Activated CD8-positive, alpha-beta memory T cell treated with anti-CD3 and anti-CD28 coated beads, Interleukin-2, amount 50 U/mL, for 4 hours (primary cell): Measurements from ENCODE around the gene CEP170B.

Experiments
- DNase-seq: peaks from one replicate; pipeline ENCODE4 v3.0.0-alpha.2; 2020

The CEP170B gene

DNA sequence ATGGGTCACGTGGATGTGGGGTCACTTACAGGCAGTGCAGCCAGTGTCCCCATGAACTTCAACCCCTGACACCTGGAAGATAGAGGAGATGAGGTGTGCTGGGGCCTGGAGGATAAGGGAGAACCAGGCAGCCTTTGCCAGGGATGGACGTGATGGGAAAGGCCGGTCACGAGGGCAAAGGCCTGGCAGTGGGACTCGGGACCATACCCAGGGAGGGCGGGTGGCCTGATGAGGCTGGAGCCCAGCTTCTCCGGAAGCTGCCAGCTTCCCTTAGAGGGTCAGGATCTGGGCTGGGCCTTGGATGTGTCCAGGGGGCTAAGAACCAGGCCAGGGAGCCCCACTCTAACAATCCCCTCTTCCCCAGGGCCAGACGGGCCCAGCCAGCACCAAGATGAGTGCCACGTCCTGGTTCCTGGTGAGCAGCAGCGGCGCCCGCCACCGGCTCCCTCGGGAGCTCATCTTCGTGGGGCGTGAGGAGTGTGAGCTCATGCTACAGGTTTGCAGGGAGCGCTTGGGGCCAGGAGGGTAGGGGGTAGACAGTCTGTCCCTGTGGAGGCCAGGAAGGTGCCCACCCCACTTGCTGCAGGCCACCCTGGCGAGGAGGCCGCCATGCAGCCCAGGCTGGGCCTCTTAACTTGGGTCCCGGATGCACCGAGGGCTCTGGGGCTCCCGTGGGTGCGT lies 3.1 kb downstream of the CEP170B start:
- DNase-seq = no peak

DNA sequence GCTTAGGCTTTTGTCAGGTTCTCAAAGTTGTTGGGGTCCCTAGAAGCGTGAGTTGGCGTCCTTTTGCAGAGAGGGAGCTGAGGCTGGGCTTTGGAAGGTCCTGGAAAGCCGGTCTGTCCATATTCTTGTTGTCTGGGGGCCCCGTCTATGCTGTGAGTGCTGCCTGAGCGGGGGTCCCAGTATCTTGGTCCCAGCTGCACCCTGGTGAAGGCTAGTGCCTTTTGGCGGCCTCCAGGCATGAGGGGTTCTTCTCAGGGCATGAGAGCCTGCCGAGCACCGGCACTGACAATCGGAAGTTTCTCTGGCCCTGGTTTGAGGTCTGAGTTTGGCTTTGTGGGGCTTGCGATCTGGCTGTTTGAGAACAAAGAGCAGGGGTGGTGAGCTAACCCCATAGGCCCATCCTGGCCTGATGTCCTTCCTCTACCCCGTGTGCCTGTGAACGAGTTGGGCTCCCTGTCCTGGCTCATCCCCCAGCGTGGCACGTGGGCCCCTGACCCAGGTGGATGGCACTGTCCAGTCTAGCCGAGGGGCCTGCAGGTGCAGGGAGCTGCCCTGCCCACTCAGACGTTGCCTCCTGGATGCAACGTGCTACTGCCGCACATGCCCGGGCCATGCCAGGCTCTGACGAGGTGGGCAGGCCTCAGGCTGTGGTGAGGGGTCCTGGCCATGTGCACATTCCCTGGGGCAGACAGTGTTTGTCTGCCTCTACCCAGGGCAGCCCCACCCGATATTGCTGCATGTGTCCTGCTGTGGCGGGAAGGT lies 3.9 kb downstream of the CEP170B start:
- no peak for DNase-seq

DNA sequence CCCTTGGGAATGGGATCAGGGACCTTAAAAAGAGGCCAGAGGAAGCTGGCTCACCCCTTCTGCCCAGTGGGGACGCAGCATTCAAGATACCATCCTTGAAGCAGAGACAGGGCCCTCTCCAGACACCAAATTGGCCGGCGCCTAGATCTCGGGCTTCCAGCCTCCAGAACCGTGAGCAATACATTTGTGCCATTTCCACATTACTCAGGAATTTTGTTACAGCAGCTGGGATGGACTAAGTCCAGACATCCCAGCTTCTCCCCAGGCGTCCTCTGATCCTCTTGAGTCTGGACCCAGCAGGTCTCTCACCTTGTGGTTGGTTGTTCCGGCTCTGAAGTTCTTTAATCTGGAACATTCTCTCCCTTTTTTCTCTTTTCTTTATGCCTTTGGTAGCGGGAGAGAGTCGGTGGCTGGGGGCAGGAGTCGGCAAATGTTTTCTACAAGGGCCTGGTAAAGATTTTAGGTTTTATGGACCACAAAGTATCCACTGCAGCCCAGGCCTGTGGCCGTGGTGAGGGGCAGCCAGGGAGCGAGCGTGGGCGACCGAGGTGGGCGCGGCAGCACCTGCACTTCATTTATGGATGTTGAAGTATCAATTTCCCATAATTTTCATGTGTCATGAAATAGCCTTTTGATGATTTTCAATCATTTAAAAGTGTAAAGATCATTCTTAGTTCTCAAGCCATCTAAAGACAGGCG lies 4.8 kb downstream of the CEP170B start:
- DNase-seq = no peak

DNA sequence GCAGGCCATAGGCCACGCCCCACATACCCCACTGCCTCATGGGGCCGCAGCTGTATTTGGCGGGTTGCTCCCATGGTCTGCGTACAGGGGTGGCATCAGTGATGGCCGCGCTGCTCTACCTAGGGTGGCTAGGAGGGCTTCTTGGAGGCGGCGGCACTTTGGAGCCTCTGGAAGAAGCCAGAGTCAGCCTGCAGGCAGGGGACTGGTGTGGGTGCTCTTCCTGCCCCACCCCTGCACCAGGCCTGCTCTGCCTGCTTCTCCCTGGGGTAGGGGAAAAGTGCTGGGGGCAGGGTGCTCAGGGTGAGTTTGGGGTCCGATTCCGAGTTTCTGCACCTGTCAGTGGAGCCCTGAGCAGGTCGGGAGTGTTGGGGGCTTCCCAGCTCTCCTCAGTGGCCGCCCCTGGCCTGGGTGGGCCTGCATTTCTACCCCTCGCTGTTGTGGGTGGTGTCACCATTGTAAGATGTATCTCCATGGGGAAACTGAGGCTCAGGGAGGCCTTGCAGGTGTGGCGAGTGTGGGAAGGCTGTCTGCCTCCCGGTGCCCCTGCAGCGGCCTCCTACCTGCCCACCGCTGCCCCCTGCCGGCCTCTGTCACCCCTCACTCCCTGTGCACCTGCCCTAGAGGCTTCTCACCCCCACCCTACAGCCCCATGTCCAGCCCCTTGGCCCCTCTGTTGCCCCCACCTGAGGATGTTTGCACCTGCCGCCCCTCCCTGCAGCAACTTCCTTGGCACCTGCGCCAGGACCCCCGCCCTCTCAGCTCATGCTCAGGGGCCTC lies 5.5 kb downstream of the CEP170B start:
- peak; percentile 54 for DNase-seq

DNA sequence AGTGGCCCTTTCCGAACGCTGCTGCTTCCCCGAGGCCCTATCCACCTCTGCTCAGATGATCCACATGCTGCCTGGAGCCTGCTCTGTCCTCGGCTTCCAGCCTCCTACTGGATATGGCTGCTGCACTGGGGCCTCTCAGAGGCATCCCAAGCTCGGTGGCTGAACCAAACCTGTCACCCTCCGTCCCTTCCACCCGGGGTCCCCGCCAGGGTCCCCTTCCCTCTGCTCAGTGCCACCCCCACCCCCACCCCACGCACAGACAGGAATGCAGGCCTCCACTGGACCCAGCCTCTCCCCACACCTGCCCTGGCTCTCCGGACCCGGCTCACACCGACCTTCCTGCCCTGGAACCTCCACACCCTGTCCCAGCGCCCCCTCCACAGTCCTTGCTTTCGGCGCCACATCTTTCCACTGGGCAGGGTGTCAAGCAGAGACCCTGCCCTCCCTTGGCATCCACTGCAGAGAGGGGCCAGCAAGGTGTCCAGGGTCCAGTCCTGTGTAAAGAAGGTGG lies 6.1 kb downstream of the CEP170B start:
- DNase-seq = no peak

DNA sequence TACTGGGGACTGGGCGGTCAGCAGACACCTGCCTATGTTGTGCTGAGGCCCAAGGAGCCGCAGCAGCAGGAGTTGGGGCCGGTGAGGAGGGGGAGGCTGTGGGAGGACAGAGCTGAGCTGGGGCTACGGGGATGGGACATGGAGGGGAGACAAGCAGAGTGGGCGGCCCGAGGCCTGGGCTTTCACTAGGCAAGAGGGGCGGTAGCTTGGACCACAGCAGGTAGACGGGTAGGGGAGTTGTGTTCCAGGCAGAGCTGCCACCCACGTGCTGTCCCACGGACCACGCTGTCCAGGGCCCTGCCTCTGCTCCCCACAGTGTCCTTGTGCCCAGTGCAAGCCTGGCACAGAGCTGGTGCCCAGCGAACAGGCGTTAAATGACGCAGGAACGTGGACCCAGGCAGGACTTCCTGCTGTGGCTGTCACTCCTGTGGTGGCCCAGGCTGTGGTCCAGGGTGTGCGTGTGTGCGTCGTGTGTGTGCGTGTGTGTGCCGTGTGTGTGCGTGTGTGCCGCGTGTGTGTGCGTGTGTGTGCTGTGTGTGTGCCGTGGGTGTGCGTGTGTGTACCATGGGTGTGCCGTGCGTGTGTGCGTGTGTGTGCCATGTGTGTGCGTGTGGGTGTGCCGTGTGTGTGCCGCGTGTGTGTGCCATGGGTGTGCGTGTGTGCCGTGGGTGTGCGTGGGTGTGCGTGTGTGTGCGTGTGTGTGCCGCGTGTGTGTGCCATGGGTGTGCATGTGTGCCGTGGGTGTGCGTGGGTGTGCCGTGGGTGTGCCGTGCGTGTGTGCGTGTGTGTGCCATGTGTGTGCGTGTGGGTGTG lies 6.8 kb downstream of the CEP170B start:
- no peak for DNase-seq

DNA sequence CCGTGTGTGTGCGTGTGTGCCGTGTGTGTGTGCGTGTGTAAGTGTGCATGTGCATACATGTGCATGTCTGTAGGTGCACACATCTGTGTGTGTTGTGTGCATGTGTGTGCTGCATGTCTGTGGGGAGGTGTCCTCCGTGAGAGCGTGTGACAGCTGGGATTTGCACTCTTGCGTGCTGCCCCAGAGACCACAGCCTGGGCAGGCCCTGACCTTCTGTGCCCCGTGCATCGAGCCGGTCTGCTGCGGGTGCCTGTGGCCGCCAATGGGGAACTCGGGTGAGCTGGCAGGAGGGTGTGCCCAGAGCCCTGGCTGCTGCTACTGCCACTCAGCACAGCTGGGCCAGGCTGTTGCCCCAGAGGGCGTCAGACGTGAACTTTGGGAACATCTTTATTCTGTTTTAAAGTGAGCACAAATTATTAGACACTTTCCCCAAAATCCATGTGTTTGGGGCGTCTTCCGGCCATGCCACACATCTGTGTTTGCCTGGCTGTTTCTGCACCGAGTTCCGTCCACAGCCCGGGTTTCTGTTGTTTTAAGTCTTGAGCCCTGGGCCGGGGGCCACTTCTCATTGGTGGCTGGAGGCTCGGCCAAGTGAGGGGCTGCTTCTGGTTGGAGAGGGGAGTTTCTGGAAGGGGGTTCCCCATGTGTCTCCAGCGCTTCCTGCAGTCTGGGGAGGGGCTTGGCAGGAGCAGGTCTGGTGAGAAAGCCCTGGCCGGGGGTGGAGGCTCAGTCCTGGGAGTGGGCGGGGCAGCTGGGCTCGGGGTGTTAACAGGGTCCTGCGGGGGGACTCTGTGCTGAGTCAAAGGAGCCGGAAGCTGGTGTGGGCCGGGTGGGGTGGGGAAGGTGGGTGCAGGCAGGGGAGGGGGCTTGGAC lies 7.6 kb downstream of the CEP170B start:
- no peak for DNase-seq

DNA sequence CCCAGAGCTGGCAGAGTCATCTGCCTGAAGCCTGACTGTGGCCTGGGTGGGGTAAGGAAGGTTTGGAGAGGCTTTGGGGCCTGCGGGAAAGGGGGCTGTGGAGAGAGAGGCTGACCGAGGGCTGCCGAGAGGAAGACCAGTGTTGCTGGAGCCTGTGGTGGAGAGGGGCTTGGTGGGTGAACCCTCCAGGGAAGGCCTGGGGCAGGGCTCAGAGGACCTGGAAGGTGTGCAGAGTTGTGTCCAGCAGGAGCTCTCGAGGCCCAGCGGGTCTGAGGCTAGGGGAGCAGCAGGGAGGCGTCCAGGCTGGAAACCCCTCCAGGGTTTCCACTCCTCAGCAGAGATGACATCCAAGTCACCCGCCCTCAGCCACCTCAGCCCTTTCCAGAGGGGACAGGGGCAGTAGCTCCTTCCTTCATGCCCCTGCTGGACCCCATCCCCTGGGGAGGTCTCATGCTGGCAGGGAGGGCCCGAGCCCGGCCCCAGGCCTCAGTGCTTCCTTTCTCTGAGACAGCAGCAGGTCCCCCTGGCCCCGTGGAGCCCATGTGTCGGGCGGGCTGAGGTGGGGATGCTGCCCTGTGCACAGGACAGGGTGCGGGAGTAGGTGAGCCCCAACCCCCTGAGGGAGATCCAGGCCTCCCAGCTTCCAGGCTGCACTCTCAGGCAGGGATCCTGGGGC lies 8.4 kb downstream of the CEP170B start:
- DNase-seq = no peak

DNA sequence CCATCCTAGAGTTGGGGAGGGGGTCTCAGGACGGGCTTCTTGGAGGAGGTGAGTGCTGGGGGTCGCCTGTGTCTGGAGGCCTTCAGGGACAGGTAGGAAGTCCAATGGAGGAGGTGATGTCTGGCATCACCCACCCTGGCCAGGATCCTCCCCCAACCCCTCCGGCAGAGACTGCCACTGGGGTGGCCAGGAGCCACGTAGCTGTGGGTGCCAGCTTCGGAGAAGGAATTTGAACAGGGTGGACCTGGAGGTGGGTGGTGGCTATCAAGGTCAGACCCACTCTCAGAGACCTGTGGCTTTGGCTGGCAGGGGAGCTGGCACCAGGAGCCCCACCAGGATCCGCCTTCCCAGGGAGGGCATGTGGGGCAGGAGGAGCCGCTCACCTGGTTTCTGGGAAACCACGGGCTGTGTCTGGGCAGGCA lies 9.1 kb downstream of the CEP170B start:
- no peak for DNase-seq

DNA sequence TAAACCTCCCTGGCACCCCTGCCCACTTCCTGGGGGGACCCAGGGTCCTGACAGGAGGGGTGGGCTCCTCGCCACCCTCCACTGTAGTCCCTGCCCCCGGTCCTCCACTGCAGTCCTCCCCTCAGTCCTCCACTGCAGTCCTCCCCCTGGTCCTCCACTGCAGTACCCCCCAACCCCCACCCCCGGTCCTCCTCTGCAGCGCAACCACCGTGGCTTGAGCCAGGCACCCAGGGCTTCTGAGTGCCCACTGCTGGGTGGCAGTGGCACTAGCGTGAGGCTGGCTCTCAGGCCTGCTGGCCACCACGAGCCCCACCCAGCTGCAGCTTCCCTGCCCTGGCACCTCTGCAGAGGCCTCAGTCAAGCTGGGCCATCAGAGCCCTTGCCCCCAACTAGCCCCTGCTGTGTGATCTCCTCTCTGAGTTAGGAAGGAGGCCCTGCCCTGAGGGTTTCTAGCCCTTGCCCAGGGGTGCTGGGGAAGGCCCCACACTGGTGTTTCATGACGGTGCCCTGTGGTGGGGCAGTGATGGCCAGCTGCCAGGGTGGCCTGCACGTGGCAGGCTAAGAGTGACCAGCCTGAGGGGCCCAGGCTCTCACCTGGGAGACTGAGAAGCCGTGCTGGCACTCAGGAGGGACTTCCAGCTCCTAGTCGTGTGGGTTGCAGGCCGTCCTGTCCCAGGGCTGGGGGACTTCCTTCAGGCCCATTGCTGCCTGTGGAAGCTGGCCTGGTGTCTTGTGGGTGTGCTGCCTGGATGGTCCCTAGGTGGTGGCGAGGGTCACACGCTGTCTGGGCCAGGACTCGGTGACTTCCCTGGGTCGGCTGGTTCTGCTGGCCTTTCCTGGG lies 9.7 kb downstream of the CEP170B start:
- DNase-seq = no peak

DNA sequence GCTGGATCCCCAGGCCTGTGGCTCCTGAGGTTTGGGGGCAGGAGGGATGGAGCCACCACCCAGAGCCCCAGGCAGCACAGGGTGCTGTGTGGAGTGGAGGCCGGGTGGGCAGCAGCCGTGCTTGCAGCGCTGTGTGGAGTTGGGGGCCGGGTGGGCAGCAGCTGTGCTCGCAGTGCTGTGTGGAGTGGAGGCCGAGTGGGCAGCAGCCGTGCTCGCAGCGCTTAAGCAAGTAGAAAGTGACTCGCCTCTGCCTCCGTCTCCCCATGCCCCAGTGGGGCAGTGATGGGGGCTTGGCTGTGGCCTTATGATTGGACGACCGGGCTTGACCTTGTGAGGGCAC lies 10.3 kb downstream of the CEP170B start:
- no peak for DNase-seq

DNA sequence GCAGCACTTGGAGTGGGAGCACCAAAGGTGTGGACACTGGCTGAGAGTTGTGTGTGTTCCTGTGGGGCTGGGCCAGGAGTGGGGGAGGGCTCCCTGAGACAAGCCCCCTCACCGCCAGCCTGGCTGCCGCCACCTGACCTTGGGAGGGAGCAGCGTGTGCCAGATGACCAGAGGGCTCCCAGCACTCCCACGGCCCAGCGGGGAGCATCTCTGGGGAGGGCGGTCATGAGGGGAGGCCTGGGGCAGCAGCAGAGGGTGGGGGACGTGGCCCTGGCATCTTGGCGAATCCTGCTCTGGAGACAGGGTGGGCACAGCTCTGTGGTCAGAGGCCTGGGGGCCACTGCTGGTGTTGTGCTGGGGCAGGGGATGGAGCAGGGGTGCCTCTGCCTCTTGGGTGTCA lies 10.7 kb downstream of the CEP170B start:
- no peak for DNase-seq

DNA sequence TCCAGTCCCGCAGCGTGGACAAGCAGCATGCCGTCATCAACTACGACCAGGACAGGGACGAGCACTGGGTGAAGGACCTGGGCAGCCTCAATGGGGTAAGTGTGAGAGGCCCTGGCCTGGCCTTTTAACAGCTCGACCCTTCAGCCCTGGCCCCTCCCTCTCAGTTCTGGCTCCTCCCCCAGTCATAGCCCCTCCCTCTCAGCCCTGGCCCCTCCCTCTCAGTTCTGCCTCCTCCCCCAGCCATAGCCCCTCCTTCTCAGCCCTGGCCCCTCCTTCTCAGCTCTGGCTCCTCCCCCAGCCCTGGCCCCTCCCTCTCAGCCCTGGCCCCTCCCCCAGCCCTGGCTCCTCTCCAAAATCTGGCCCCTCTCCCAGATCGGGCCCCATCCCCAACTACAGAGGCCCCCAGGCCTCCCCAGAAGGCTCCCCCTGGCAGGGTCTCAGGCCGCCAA lies 11.2 kb downstream of the CEP170B start:
- no peak for DNase-seq

DNA sequence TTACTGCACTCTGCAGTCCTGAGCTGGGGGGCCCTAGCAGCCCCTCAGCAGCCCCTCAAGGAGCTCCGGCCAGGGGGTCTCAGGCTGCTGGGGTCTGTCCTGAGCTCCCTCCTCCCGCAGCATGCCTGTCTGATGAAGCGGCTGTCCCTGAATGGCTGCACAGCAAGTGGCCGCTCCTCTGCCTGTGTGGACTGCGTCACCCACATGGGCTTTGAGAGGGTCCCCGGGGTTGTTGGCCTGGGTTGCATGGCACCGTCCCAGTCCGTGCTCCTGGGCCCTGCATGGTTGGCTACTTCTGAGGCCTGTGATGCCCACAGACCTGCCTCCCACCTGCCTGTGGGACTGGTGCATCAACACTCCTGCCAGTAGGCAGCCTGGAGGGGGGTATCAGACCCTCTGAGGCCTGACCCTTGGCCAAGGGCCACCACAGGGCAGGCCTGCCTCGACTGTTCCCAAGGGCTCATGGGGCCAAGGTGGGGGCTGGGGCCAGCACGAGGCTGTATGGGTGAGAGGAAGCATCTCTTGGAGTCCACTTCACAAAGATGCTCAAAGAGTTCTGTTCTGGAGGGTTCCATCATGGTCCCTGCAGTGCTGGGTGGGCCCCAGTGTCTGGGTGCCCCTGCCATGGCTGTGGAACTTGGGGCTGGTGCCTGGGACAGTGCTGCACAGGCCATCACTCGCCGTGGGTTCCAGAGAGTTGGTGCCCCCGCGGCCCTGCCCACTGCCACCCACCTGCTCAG lies 12.2 kb downstream of the CEP170B start:
- no peak for DNase-seq

DNA sequence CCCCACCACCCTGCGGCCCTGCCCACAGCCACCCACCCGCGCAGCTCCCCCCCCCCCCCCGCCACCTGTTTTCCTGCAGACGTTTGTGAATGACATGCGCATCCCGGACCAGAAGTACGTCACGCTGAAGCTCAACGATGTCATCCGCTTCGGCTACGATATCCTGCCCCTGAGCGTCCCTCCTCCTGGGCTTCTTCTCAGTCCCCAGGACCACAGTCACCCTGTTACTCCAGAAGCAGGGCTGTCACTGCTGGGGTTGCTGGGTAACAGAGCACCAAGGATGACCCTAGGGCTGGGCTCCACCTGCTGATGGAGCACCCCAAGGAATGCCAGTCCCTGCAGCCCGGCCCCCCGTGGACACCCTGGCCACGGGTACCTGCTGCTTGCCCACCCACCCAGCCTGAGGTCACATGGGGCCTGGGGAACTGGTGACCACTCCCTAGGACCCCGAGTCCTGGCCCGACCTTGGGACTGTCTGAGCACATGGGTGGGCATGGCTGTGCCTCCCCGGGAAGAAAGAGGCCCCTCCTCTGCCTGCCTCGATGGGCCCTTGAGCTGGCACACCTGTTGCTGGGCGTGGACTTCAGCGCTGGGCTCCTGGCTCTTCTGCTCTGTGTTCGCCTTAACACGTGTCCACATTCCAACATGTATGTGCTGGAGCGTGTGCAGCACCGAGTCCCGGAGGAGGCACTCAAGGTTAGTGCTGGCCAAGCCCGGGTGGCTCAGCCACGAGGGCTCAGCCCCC lies 12.9 kb downstream of the CEP170B start:
- no peak for DNase-seq

DNA sequence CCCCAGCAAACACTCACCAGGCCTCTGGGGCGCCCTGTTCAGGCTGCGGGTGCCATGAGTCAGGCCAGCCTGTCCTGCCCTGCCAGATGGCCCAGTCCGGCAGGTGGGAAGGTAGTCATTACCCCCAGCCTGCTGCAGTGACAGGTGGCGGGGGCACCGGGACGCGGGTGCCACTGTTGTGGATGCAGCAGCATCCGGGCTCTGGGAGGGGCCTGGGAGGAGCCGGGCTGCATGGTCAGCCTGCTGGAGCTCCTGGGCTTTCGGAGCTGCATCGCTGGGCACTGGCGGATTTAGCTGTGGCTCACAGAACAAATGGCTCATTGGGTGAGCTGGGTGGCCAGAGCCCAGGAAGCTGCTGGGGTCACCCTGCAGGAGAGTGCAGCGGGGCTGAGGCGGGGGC lies 13.5 kb downstream of the CEP170B start:
- no peak for DNase-seq

DNA sequence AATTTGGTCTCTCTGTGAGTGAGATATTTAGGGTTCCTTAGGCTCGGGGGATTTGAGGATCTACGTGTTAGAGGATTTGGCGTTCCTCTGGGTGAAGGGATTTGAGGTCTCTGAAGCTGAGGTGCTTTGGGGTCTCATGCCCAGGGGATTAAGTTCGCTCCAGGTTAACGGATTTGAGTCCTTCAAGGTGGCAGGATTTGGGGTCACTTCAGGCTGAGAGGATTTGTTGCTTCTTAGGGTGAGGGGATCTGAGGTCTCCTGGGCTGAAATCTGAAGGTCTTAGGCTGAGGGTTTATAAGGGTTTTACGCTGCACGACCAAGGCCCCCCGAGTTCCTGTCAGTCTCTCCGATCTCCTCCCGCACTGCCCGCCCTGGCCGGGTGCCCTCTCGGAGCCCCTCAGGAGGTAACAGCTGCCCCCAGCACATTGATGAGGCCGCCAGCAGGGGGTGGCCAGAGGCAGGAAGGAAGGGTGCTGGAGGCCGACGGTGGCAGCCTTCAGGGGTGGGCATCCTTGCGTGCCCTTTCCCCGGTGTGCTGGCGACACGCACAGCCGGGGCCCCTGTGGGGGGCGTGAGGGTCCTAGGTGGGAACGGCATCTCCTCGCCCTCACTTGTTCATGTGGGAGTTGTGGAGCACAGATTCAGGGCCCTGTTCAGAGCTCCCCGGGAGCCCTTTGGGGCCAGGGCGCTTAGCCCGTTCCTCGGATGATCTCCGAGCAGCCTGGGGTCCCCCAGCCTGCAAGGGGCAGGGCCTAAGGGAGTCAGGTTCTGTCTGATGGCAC lies 14.3 kb downstream of the CEP170B start:
- DNase-seq = no peak
